Measurements from ENCODE around the gene PAPOLA.

The PAPOLA gene

GRCh38 chr14:96564389-96564788 is 62.2 kb downstream of the PAPOLA start:
- no peak for DNase-seq (ENCODE audit: low read depth in 1 of 2, low spot score in 1 of 2)

- no peak for DNase-seq (ENCODE audit: low read depth in 1 of 2, low spot score in 1 of 2)
These were observed 63.6 kb downstream of the PAPOLA start for GRCh38 chr14:96565811-96566210.

- DNase-seq (ENCODE audit: low read depth in 1 of 2, low spot score in 1 of 2), result no peak
These were observed 65.2 kb downstream of the PAPOLA start for GRCh38 chr14:96567289-96567899.

GRCh38 chr14:96568621-96569020 is 66.4 kb downstream of the PAPOLA start:
- no peak for DNase-seq (ENCODE audit: low read depth in 1 of 2, low spot score in 1 of 2)

DNA sequence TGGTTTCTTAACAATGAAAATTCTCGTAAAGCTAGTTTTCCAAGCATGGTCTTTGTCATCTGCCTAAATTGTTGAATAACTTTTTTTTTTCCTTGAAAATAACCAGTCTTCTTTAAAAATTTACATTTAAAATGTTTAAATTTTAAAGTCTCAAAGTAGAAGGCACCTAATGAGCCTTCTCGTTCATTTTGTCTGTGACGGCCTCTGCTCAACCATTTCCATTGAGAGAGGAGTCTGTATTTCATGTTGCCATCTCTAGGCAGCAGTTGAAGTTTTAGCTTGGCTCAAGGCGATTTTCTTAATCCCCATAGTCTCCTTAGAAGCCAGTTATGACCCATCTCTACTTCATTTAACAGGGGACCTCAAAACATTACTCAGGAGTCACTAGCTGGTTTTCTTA is 69.1 kb downstream of the PAPOLA start:
- DNase-seq (ENCODE audit: low read depth in 1 of 2, low spot score in 1 of 2), result no peak

DNA sequence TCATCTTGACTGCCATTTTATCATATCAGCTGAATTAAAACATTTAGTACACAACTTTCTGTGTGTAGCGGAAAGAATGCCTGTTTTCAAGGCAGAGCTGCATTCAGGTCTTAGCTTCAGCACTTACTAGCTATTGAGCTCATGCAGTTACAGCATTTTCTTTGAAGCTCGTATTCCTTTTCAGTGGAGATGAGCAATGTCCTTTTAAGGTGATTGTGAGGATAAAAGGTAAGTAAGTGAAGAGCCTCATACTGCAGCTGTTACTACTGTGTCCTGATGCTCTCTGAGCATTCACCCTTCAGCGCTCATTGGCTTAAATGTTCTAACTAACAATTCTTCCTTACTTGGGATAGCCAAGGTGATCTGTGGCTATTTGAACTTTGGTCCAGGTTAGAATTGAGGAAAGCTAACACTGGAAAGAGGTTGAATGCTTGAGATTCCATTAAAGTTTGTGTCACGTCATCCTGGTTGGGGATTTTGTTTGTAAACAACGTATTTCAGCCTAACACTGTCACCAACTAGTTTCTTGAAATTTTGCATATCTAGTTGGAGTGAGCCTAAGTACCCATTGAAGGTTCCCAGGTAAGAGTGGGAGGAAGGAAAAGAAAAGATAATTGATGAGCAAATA is 71.4 kb downstream of the PAPOLA start:
- no peak for DNase-seq (ENCODE audit: low read depth in 1 of 2, low spot score in 1 of 2)

- DNase-seq (ENCODE audit: low read depth in 1 of 2, low spot score in 1 of 2), result no peak
These were observed 72.0 kb downstream of the PAPOLA start for GRCh38 chr14:96574171-96574632.

DNA sequence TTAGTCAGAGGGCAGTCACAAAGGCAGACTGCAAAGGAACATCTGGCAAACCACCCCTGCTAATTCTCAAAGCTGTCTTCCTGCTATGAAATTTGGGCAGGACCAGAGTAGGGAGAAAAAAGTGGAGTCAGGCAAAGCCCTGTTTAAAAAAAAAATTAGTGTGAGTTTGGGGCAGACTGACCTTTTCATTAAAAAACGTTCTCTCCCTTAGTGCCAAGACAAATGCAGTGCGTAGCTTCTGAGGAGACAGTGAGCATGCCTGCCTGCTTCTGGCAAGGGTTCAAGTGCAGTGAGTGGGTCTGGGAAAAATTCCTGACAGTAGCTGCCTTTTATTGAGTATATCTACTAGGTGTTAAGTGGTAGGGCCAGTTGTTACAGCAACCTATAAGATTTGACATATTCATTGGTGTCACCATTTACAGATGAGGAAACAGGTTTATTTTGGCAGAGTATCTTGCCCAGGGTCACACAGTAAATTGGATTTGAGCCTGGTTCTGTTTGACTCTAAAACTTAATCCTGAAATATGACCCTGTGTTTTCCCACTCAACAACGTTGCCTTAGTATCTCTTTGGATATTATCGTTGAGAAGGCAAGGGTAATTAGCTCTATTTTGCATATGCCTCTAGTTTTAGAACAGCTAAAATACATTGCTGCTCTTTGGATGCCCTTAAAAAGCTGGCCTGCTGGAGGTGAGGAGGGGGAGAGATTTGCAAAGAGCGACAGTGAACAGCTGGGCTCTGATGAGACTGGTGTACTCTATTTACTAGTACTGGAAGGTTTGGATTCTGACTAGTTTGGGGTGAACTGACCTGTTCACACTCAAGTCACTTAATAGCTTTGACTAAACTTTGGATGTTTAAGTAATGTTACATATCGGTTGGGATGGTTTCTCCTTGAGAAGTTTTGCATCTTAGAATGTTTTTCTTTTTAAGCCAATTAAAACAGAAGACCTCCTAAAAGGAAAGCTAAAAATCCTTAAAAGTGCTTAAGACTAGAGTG is 72.8 kb downstream of the PAPOLA start:
- no peak for DNase-seq (ENCODE audit: low read depth in 1 of 2, low spot score in 1 of 2)

- no peak for DNase-seq (ENCODE audit: low read depth in 1 of 2, low spot score in 1 of 2)
These were observed 74.2 kb downstream of the PAPOLA start for GRCh38 chr14:96576359-96576758.

- DNase-seq (ENCODE audit: low read depth in 1 of 2, low spot score in 1 of 2), result no peak
These were observed 74.8 kb downstream of the PAPOLA start for GRCh38 chr14:96576937-96577336.

DNA sequence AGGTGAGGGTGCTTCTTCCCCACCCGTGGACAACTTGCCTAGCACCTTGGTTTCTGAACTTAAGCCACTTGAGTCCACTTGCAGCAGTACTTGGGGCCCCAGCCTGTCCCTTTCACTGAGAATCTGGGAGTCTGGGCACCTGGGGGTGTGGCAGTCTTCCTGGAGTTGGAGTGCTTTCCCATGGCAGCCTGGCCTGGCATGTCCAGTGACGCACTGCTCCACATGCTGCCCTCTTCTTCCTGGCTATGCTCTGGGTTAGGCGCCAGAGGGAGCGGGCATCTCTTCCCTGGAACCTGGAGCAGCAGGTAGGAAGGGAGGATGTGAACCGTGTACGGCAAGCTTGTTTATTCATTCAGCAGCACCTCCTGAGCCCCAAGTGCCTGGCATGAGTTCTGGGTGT is 76.4 kb downstream of the PAPOLA start:
- DNase-seq (ENCODE audit: low read depth in 1 of 2, low spot score in 1 of 2), result no peak

DNA sequence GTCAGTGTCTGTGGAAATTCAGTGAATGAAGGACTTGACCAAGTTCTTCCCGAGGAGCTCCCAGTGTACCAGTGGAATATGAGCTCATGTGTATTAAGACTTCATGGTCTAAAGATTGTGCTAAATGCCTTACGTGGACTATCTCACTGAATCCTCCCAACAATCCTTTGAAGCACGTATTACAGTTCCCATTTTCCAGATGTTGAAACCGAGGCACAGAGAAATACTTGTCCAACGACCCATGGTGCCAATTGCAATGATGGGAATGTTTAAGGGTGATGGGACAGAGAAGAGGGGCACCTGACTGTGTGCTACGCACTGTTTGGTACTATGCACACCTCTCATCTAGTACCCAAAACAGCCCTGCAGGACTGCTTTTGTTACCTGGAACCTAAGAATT is 77.2 kb downstream of the PAPOLA start:
- no peak for DNase-seq (ENCODE audit: low read depth in 1 of 2, low spot score in 1 of 2)

- no peak for DNase-seq (ENCODE audit: low read depth in 1 of 2, low spot score in 1 of 2)
These were observed 77.7 kb downstream of the PAPOLA start for GRCh38 chr14:96579855-96580254.

GRCh38 chr14:96580566-96580965 is 78.4 kb downstream of the PAPOLA start:
- DNase-seq (ENCODE audit: low read depth in 1 of 2, low spot score in 1 of 2), result no peak

- DNase-seq (ENCODE audit: low read depth in 1 of 2, low spot score in 1 of 2), result no peak
These were observed 78.8 kb downstream of the PAPOLA start for GRCh38 chr14:96581026-96581425.

DNA sequence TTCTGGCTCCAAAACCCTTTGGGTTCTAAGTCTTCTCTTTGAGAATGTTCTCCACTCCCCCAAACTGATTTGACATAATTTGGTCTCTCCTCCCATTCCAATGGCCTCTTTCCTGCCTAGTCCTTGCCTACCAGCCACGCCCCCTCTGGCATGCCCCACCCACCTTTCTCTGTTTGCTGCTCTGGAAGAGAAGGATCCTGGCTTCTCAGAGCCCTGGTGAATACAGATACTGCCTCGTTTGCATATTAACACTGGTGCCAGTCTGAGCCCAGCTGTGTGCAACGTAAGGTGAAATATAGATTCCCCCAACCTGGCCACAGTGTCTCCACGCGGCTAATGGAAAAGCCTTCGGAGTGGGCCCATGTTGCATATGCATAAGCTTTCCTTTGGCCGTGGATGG is 79.7 kb downstream of the PAPOLA start:
- no peak for DNase-seq (ENCODE audit: low read depth in 1 of 2, low spot score in 1 of 2)

DNA sequence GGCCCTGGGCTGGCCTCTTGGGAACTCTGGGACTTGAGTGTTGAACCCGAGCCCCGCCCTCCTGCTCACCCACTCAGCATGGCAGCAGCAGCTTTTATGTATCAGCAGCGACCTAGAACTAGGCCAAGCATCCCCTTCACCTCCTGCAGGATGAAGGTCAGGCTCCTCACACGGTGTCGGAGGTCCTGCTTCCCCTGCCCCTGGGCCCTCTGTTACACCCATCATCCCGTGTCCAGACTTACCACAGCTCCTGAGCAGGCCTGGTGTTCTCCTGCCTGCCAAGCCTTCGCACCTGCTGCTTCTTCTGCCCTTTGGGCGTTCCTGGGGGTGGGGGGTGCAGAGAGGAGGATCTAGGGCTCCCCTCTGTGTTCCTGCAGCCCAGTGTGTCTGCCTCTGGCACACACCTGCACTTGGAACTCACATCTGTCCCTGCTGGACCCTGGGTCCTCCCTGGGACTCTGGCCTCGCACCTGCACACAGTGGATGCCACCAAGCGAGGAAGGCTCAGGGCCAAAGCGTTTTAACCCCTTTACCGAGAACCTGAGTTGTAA is 80.3 kb downstream of the PAPOLA start:
- no peak for DNase-seq (ENCODE audit: low read depth in 1 of 2, low spot score in 1 of 2)

- no peak for DNase-seq (ENCODE audit: low read depth in 1 of 2, low spot score in 1 of 2)
These were observed 80.8 kb downstream of the PAPOLA start for GRCh38 chr14:96582995-96583394.

GRCh38 chr14:96583569-96584041 is 81.4 kb downstream of the PAPOLA start:
- DNase-seq (ENCODE audit: low read depth in 1 of 2, low spot score in 1 of 2), result no peak

GRCh38 chr14:96584199-96584906 is 82.2 kb downstream of the PAPOLA start:
- DNase-seq (ENCODE audit: low read depth in 1 of 2, low spot score in 1 of 2), result peak in 1 of 2 donors; percentile 4
